Activated naive CD4-positive, alpha-beta T cell treated with anti-CD3 and anti-CD28 coated beads, Interleukin-2, amount 10 ng/mL, durations not matched to agents 7 days and 5 days (primary cell): Measurements from ENCODE around the gene PCMT1.

ENCODE experiments used
- CTCF ChIA-PET: fragments of 350-600 bp; sonication (Branson Sonifier 250); formaldehyde crosslinking; loops from one replicate; lab custom pipeline; 2021; ENCODE audit warnings: antibody characterized with exemption; lab: Charles Lee
- DNase-seq: peaks from one replicate; pipeline ENCODE4 v3.0.0-alpha.2; 2020
- H3K27ac Mint-ChIP-seq: one replicate; pipeline ENCODE4 v1.8.0; 2021; ENCODE audit warnings: mild to moderate bottlenecking, moderate library complexity, mixed read lengths
- H3K27me3 Mint-ChIP-seq: one replicate; pipeline ENCODE4 v1.8.0; 2021; ENCODE audit warnings: mild to moderate bottlenecking, mixed read lengths
- H3K36me3 Mint-ChIP-seq: one replicate; pipeline ENCODE4 v1.8.0; 2021; ENCODE audit warnings: mixed read lengths
- H3K4me1 Mint-ChIP-seq: one replicate; pipeline ENCODE4 v1.8.0; 2021; ENCODE audit warnings: mixed read lengths
- H3K4me3 Mint-ChIP-seq: one replicate; pipeline ENCODE4 v1.8.0; 2021; ENCODE audit warnings: mild to moderate bottlenecking, moderate library complexity, mixed read lengths
- H3K9me3 Mint-ChIP-seq: one replicate; pipeline ENCODE4 v1.8.0; 2021; ENCODE audit warnings: mixed read lengths

Gene PCMT1

GRCh38 chr6:149749594-149750135 lies at the start of gene PCMT1:
TSS of gene PCMT1 (plus strand) at chr6:149749741. CDS start at chr6:149749902, 161 bp downstream.
- H3K36me3 Mint-ChIP-seq: peaks cover 6% of the 10 kb centered on the region
- peak within 1 kb of the TSS; percentile 90 for H3K4me3 Mint-ChIP-seq
- peaks cover 54% of the 10 kb centered on the region for H3K4me1 Mint-ChIP-seq
- H3K27ac Mint-ChIP-seq: peak within 1 kb of the TSS; percentile 91
- no peaks in the 10 kb centered on the region for H3K9me3 Mint-ChIP-seq
- peak; percentile 90 for DNase-seq
- CTCF ChIA-PET: no interaction called here
- no peaks in the 10 kb centered on the region for H3K27me3 Mint-ChIP-seq

GRCh38 chr6:149701714-149702113 lies 47.8 kb upstream of the PCMT1 start:
- Mint-ChIP-seq H3K27me3 (no peaks in the 10 kb centered on the region), H3K9me3 (no peaks in the 10 kb centered on the region), H3K4me3 (no peak overlapping the region), H3K4me1 (peaks cover 27% of the 10 kb centered on the region), H3K36me3 (peaks cover 17% of the 10 kb centered on the region), H3K27ac (no peak overlapping the region)
- no peak for DNase-seq
- CTCF ChIA-PET: interaction anchor here (0.6 kb wide), 1 partner anchor 38 kb away, joined by 3 read pairs; no protein-coding TSS in a partner anchor

GRCh38 chr6:149711711-149712110 lies 37.8 kb upstream of the PCMT1 start:
- DNase-seq: no peak
- peaks cover 23% of the 10 kb centered on the region for H3K36me3 Mint-ChIP-seq
- CTCF ChIA-PET: no interaction called here
- no peaks in the 10 kb centered on the region for H3K9me3 Mint-ChIP-seq
- H3K27me3 Mint-ChIP-seq: no peaks in the 10 kb centered on the region
- no peak overlapping the region for H3K4me3 Mint-ChIP-seq
- H3K27ac Mint-ChIP-seq: no peak overlapping the region
- peaks cover 52% of the 10 kb centered on the region for H3K4me1 Mint-ChIP-seq

DNA sequence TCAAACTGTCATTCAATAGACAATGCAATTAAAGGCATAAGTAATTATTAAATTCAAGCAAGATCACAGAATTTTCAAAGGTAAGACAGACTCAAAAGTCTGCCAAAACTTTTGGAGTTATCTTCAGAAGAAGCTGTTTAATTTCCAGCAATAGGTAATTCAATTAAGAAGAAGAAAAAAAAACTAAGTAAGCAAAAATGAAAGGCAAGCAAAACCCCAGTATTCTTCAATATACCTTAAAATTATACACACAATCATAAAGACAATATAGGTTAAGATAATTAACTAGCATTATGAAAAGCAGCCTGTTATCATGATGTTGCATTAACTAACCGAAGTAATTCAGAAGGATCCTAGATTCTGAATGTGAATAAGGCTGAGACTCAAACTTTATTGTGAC lies 35.1 kb upstream of the PCMT1 start:
- CTCF ChIA-PET: interaction anchor here (1.0 kb wide), 1 partner anchor 153 kb away, joined by 3 read pairs; no protein-coding TSS in a partner anchor
- H3K4me3 Mint-ChIP-seq: no peak overlapping the region

DNA sequence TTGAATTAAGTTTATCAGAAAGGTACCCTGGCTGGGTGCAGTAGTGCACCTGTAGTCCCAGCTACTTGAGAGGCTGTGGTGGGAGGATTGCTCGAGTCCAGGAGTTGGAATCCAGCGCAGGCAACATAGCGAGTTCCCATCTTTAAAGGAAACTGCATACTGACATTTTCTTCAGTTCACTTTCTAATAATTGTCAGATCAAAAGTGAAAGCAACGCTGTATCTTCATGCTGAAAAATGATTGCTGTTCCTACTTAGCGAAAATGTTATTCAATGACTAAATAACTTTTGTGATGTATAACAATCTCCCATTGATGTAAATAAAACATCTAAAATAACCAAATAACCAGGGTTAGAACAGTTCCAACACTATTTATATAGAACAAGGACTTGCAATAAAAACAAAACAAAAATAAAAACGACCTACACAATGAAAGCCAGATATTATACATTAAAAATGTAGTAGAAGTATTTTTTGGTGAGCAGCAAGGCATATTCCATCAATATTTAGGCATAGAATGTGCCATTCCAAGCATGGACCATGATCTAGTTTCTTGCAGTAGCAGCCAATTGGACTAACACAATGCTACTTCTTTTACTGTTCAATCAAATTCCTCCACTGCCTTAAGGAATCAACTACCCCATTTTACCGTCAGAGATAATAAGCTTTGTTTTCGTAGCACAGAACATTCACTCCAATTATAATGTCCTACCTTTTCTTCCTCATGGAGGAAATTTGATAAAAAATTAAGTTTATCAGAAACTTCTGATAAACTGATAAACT lies 33.2 kb upstream of the PCMT1 start:
- CTCF ChIA-PET: interaction anchor here (0.7 to 1.9 kb wide), 3 partner anchors 21 to 699 kb away, joined by 3 to 5 read pairs (median 4); no protein-coding TSS in a partner anchor
- H3K27me3 Mint-ChIP-seq: peaks cover 4% of the 10 kb centered on the region
- H3K4me3 Mint-ChIP-seq: peak overlapping the region; percentile 91
- peak overlapping the region; percentile 99 for H3K27ac Mint-ChIP-seq
- peak; percentile 28 for DNase-seq
- H3K4me1 Mint-ChIP-seq: peaks cover 45% of the 10 kb centered on the region
- no peaks in the 10 kb centered on the region for H3K9me3 Mint-ChIP-seq
- peaks cover 26% of the 10 kb centered on the region for H3K36me3 Mint-ChIP-seq

More for the DNA sequence above, 35.1 kb upstream of the PCMT1 start:
- Mint-ChIP-seq H3K27ac (no peak overlapping the region), H3K9me3 (no peaks in the 10 kb centered on the region), H3K27me3 (peaks cover 4% of the 10 kb centered on the region), H3K4me1 (peaks cover 55% of the 10 kb centered on the region), H3K36me3 (peaks cover 29% of the 10 kb centered on the region)
- DNase-seq: no peak

- CTCF ChIA-PET: interaction anchor here (1.2 to 2.2 kb wide), 3 partner anchors 22 to 152 kb away, joined by 3 to 5 read pairs (median 5); partner anchors contain the start of gene GINM1
- Mint-ChIP-seq H3K27ac (peak overlapping the region; percentile 99), H3K27me3 (peaks cover 4% of the 10 kb centered on the region), H3K36me3 (peaks cover 24% of the 10 kb centered on the region), H3K9me3 (no peaks in the 10 kb centered on the region), H3K4me1 (peaks cover 41% of the 10 kb centered on the region), H3K4me3 (peak overlapping the region; percentile 91)
- no peak for DNase-seq
Measured at GRCh38 chr6:149717255-149717587, 32.3 kb upstream of the PCMT1 start.

DNA sequence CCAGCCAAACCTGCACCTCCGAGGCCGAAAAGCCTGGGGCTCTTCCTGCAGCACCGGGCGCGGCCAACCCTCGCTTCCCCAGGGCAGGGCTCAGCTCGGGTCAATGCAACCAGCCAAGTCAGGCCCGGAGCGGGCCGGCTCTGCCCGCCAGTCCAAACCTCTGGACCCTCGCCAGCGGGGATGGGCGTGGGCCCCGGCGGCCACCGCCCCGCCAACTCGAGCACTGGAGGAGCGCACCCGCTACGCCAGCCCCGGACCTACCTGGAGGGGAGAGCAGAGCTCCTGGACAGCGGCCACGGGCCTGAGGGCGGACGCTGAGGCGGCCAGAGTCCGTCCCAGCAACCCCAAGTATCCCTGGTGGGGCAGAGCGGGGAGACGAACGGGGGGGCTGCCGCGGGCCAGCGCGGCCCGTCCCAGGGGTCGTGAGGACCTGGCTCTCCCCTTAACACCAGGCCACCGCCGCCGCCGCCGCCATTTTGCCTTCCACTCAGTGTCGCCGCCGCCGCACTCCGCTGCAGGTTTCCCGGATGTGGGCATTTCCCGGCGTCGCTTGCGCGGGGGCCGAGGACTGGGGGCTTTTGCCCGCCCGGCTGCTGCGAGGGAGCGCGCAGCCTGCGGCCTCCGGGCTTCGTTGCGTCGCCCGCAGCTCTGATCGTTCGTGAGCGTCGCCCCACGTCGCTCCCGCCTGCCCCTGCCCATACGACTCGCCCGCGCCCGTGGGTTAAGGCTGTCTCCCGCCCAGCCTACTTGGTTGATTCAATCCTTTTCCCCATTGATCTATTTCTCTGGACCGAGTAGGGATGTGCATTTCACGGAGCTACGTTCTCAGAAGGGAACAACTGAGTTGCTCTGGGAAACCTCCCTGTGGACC lies 31.7 kb upstream of the PCMT1 start, which contains the start of gene LATS1:
TSS of gene LATS1 (minus strand) at position 514 of the 871 bp plus-strand sequence. CDS start 15,975 bp downstream, outside the sequence.
- DNase-seq: peak; percentile 95
- peaks cover 4% of the 10 kb centered on the region for H3K27me3 Mint-ChIP-seq
- H3K4me1 Mint-ChIP-seq: peaks cover 41% of the 10 kb centered on the region
- peaks cover 24% of the 10 kb centered on the region for H3K36me3 Mint-ChIP-seq
- H3K27ac Mint-ChIP-seq: peak within 1 kb of the TSS; percentile 99
- H3K9me3 Mint-ChIP-seq: no peaks in the 10 kb centered on the region
- H3K4me3 Mint-ChIP-seq: peak within 1 kb of the TSS; percentile 91
- CTCF ChIA-PET: interaction anchor here (1.8 to 2.2 kb wide), 3 partner anchors 23 to 153 kb away, joined by 5 to 7 read pairs (median 5); partner anchors contain the start of genes GINM1 and NUP43

DNA sequence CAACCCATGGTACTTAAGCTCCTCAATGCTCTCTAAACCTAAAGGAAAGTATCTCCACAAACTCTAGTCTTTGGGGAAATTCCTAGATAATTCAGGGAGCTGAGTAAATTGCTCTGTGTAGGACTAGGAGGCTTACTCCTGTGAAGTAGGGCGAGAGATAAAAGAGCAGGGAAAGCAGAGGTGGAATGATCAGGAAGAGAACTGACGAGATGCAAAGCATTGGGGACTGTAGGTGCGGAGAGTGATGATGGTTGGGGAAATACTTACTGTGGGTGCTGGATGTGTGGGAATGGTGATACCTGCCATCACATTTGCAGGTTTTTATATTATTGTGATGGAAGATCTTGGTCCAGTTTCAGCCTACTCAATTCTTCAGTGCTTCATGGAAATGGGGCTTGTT lies 30.0 kb upstream of the PCMT1 start:
- peaks cover 24% of the 10 kb centered on the region for H3K36me3 Mint-ChIP-seq
- H3K4me3 Mint-ChIP-seq: peak overlapping the region; percentile 0
- peaks cover 4% of the 10 kb centered on the region for H3K27me3 Mint-ChIP-seq
- DNase-seq: no peak
- H3K27ac Mint-ChIP-seq: no peak overlapping the region
- CTCF ChIA-PET: interaction anchor here (1.8 kb wide), 1 partner anchor 27 kb away, joined by 7 read pairs; the partner anchor contains the start of gene NUP43
- peaks cover 39% of the 10 kb centered on the region for H3K4me1 Mint-ChIP-seq
- H3K9me3 Mint-ChIP-seq: no peaks in the 10 kb centered on the region

- CTCF ChIA-PET: interaction anchor here (0.6 to 1.7 kb wide), 11 partner anchors 20 to 826 kb away, joined by 3 to 6 read pairs (median 4); no protein-coding TSS in a partner anchor
- Mint-ChIP-seq H3K27ac (no peak overlapping the region), H3K9me3 (no peaks in the 10 kb centered on the region), H3K36me3 (peaks cover 23% of the 10 kb centered on the region), H3K4me1 (peaks cover 29% of the 10 kb centered on the region), H3K27me3 (no peaks in the 10 kb centered on the region), H3K4me3 (no peak overlapping the region)
- DNase-seq: no peak
Measured at GRCh38 chr6:149723262-149723661, 26.3 kb upstream of the PCMT1 start.

GRCh38 chr6:149723771-149724417 lies 25.6 kb upstream of the PCMT1 start:
- Mint-ChIP-seq H3K4me1 (peaks cover 29% of the 10 kb centered on the region), H3K27me3 (no peaks in the 10 kb centered on the region), H3K4me3 (no peak overlapping the region), H3K36me3 (peaks cover 30% of the 10 kb centered on the region), H3K27ac (peak overlapping the region; percentile 22), H3K9me3 (no peaks in the 10 kb centered on the region)
- CTCF ChIA-PET: interaction anchor here (0.6 to 1.7 kb wide), 10 partner anchors 23 to 827 kb away, joined by 3 to 6 read pairs (median 4); no protein-coding TSS in a partner anchor
- DNase-seq: peak; percentile 64

DNA sequence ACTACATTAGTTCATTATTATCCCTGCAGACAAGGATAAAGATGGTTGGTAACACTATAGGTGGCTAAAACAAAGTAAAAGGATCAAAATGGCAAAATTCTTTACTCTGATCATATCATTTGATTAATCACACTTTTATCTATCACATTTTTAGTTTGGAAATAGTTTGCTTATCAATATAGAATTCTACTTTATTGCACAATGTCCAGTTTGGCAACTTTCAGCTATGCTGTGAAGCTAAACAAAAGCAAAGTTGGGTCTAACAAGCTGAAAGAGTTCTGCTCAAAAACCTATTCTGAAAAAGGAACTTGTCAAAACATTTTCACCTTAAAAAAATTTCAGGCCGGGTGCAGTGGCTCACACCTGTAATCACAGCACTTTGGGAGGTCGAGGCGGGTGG lies 23.8 kb upstream of the PCMT1 start:
- DNase-seq: no peak
- no peaks in the 10 kb centered on the region for H3K27me3 Mint-ChIP-seq
- CTCF ChIA-PET: interaction anchor here (1.5 kb wide), 1 partner anchor 108 kb away, joined by 3 read pairs; no protein-coding TSS in a partner anchor
- H3K4me3 Mint-ChIP-seq: no peak overlapping the region
- H3K27ac Mint-ChIP-seq: no peak overlapping the region
- H3K4me1 Mint-ChIP-seq: peaks cover 30% of the 10 kb centered on the region
- no peaks in the 10 kb centered on the region for H3K9me3 Mint-ChIP-seq
- peaks cover 38% of the 10 kb centered on the region for H3K36me3 Mint-ChIP-seq

DNA sequence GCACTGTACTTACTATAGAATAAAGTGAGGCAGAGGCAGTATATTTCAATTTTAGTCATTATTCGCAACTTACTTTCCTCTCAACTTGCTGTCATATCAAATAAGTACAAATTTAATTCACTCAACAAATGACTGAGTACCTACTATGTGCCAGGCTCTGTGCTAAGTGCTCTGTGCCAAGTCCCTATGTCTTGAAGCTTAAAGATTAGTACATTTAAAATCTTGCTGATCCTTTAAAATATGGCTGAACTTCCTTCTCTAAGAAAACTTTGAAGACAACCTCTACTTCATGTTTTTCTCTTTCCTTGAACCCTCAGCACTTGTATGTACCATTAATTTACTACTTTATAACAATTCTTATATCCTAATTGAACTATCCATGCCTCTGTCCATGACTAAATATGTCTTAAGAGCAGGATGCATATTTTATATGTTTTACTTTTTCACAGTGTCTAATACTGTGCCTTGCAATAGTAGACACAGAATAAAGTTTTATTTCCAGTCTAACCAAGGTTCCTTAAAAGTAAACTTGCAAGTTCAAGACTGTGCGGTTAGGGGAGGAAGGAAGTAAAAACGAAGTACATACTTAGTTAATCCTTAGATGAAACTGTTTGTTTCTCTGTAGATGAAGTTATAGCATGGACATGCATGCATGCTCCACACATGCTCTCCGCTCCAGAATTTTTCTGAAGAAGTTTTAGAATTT lies 21.6 kb upstream of the PCMT1 start:
- no peak for DNase-seq
- Mint-ChIP-seq H3K4me1 (peaks cover 30% of the 10 kb centered on the region), H3K4me3 (peak overlapping the region; percentile 18), H3K27ac (peak overlapping the region; percentile 75), H3K27me3 (no peaks in the 10 kb centered on the region), H3K9me3 (no peaks in the 10 kb centered on the region), H3K36me3 (peaks cover 46% of the 10 kb centered on the region)
- CTCF ChIA-PET: interaction anchor here (0.6 kb wide), 1 partner anchor 17 kb away, joined by 4 read pairs; no protein-coding TSS in a partner anchor
